PFSK-1 (cell line): ENCODE data around the gene GTPBP8.

ENCODE experiments used
- FOXP2 ChIP-seq: optimal IDR thresholded peaks from 2 replicates; pipeline ENCODE3; 2011; ENCODE audit warnings: borderline replicate concordance, control low read depth, inconsistent platforms; ENCODE audit not compliant: insufficient read depth; ENCODE audit errors: extremely low read length, extremely low read depth
- POLR2AphosphoS5 ChIP-seq: IDR thresholded peaks from 2 replicates; pipeline ENCODE4 v1.6.1; 2012; ENCODE audit warnings: low read depth, mild to moderate bottlenecking, control low read depth, low read length, moderate library complexity
- REST ChIP-seq, 2 experiments: IDR thresholded peaks; 2 replicates each; pipeline versions ENCODE4 v1.6.1 to v1.8.0; 2011 to 2012; ENCODE audit warnings: low read depth in 2 of 2, low read length in 2 of 2, control low read depth in 1 of 2, inconsistent platforms in 1 of 2, mild to moderate bottlenecking in 1 of 2, moderate library complexity in 1 of 2; ENCODE audit not compliant: insufficient read depth in 1 of 2
- SIN3A ChIP-seq: IDR thresholded peaks from 2 replicates; pipeline ENCODE4 v1.6.1; 2012; ENCODE audit warnings: mild to moderate bottlenecking, low read length, moderate library complexity, borderline replicate concordance; ENCODE audit not compliant: insufficient read depth
- TAF1 ChIP-seq: IDR thresholded peaks from 2 replicates; pipeline ENCODE4 v1.6.1; 2012; ENCODE audit warnings: low read length, control low read depth, borderline replicate concordance; ENCODE audit not compliant: insufficient read depth

Gene GTPBP8

GRCh38 chr3:113038328-113038727 is 47.5 kb downstream of the GTPBP8 start:
- TF ChIP-seq POLR2AphosphoS5, result no peak
- TF ChIP-seq FOXP2, result no peak
- TF ChIP-seq SIN3A, result no peak
- no peak for TF ChIP-seq REST (IDR thresholded peaks at IDR 0.05; ENCODE audit: insufficient read depth in 1 of 2, low read depth in 2 of 2, low read length in 2 of 2)
- TF ChIP-seq TAF1, result no peak

DNA sequence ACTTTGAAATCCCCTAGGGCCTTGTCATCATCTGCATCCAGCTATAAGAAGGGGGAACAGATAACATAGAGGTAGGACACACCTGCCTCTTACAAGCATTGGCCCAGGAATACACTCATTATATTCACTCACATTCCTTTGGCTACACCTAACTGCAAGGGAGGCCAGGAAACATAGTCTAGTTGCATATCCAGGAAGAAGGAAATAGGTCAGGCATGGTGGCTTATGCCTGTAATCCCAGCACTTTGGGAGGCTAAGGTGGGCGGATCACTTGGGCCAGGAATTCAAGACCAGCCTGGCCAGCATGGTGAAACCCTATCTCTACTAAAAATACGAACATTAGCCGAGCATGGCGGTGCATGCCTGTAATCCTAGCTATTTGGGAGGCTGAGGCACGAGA is 48.8 kb downstream of the GTPBP8 start:
- no peak for TF ChIP-seq REST (IDR thresholded peaks at IDR 0.05; ENCODE audit: insufficient read depth in 1 of 2, low read depth in 2 of 2, low read length in 2 of 2)
- no peak for TF ChIP-seq SIN3A
- no peak for TF ChIP-seq POLR2AphosphoS5
- TF ChIP-seq TAF1, result no peak
- TF ChIP-seq FOXP2, result no peak

GRCh38 chr3:113040231-113040630 is 49.4 kb downstream of the GTPBP8 start:
- TF ChIP-seq REST (IDR thresholded peaks at IDR 0.05; ENCODE audit: insufficient read depth in 1 of 2, low read depth in 2 of 2, low read length in 2 of 2) (no peak), FOXP2 (no peak), TAF1 (no peak), SIN3A (no peak), POLR2AphosphoS5 (no peak)

GRCh38 chr3:113043686-113044085 is 52.9 kb downstream of the GTPBP8 start:
- TF ChIP-seq SIN3A (no peak), REST (IDR thresholded peaks at IDR 0.05; ENCODE audit: insufficient read depth in 1 of 2, low read depth in 2 of 2, low read length in 2 of 2) (no peak), FOXP2 (no peak), TAF1 (no peak), POLR2AphosphoS5 (no peak)

- TF ChIP-seq SIN3A (no peak), FOXP2 (no peak), TAF1 (no peak), REST (IDR thresholded peaks at IDR 0.05; ENCODE audit: insufficient read depth in 1 of 2, low read depth in 2 of 2, low read length in 2 of 2) (no peak), POLR2AphosphoS5 (no peak)
Observed at GRCh38 chr3:113051302-113051711, 60.5 kb downstream of the GTPBP8 start.
